Heart right ventricle (tissue), 16 donors: ENCODE results near the gene AATF. TPM values are rescaled to one million over a fixed set of nuclear protein-coding genes. Genes with fewer than 3 reads are reported as not detected.

Source experiments
- ATAC-seq, 8 donors: fragments of 200-7000 bp; cut with Tn5 transposase; one replicate each; pipeline ENCODE4 v1.9.1; 2020; ENCODE audit warnings: mild to moderate bottlenecking in 8 of 8, moderate library complexity in 8 of 8, moderate number of reproducible peaks in 1 of 8
- DNase-seq, 2 donors: peaks; one replicate each; pipeline ENCODE4 v3.0.0-alpha.2; 2020
- H3K27ac ChIP-seq, 10 donors: fragments of 200-600 bp; sonication (generic) in 2 of 10; one replicate each; pipeline versions ENCODE4 v1.5.0 to v1.8.0; 2020 to 2022; ENCODE audit warnings: mild to moderate bottlenecking in 3 of 10
- H3K27me3 ChIP-seq, 7 donors: fragments of 200-600 bp; one replicate each; pipeline ENCODE4 v1.8.0; 2021 to 2022; ENCODE audit warnings: mild to moderate bottlenecking in 2 of 7
- H3K36me3 ChIP-seq, 9 donors: fragments of 200-600 bp; sonication (generic) in 1 of 9; one replicate each; pipeline versions ENCODE4 v1.5.0 to v1.8.0; 2020 to 2022; ENCODE audit warnings: mild to moderate bottlenecking in 2 of 9
- H3K4me1 ChIP-seq, 9 donors: fragments of 200-600 bp; sonication (generic) in 1 of 9; one replicate each; pipeline versions ENCODE4 v1.5.0 to v1.8.0; 2020 to 2022; ENCODE audit warnings: mild to moderate bottlenecking in 4 of 9
- H3K4me3 ChIP-seq, 10 donors: fragments of 200-600 bp; sonication (generic) in 2 of 10; one replicate each; pipeline versions ENCODE4 v1.5.0 to v1.8.0; 2020 to 2022; ENCODE audit warnings: mild to moderate bottlenecking in 7 of 10, moderate library complexity in 2 of 10
- H3K9me3 ChIP-seq, 11 donors: fragments of 200-600 bp in 10 of 11; sonication (generic) in 2 of 11; one replicate each; pipeline versions ENCODE4 v1.5.0 to v1.8.0; 2013 to 2022; ENCODE audit warnings: mild to moderate bottlenecking in 2 of 11, control low read depth in 1 of 11, moderate library complexity in 1 of 11
- WGBS, 2 donors: extraction: QIAGEN DNeasy Blood & Tissue Kit; methylation state at CpG; one replicate each; pipeline ENCODE4 v1.1.7; 2013; ENCODE audit warnings: inconsistent platforms in 1 of 2; 5-methylcytosine and 5-hydroxymethylcytosine counted together
- intact Hi-C, 10 donors: fragments of 100-400 bp; cut with DNase I; formaldehyde crosslinking; loops; one replicate each; pipeline versions ENCODE4 v1.11.1 to v1.14.2; 2022
- polyA plus RNA-seq, 2 donors: library from polyadenylated mRNA; stranded (reverse); fragments of 200-250 nt; gene quantifications; one replicate each; pipeline ENCODE4 v1.2.3, GENCODE V29; 2013
- total RNA-seq, 10 donors: library from RNA; stranded (reverse); fragmentation: NEBNext Ultra II Directional in 3 of 10; extraction: Animal tissue kit (Norgen Biotek cat#: 25700) in 3 of 10; gene quantifications; one replicate each; pipeline versions ENCODE4 v1.2.1 to v1.2.4, GENCODE V29; 2021 to 2023
- TF ChIP-seq, protein P1 (sequence below), 9 donors: fragments of 200-600 bp; sonication (generic) in 2 of 9; IDR thresholded peaks; one replicate each; pipeline versions ENCODE4 v1.5.0 to v1.8.0; 2021 to 2022; ENCODE audit warnings: antibody characterized with exemption in 9 of 9, mild to moderate bottlenecking in 5 of 9, moderate library complexity in 1 of 9
- donor health status: Arrhythmogenic right ventricular cardiomyopathy.
- donor health status: ischemic (EF 13 %, LVEDD 7.1; RV severe dilation, severe dysfunction).
- donor health status: healthy with polysubstance abuse.
- donor health status: DM: no; HTN: yes; CAD: no.
- donor health status: DM: no; HTN: no; CAD: no.
- donor health status: ischemic (EF 25% LVEDD 6.9; RV normal size, moderate dysfunction).
- donor health status: ischemic (EF 25% LVEDD 5.7; RV mildly dilated, moderate dysfunction).
- donor health status: healthy.
- donor health status: DM: yes; HTN: yes; CAD: no.
- donor health status: Ischemic cardiomyopathy.
- donor health status: ischemic (EF 35%, LVEDD 5.7; RV mildly dilated, moderate dysfunction).
- donor health status: nonischemic (EF 11% LVEDD 7.7; RV severe dilation, severe dysfunction).
- donor health status: DM: yes; HTN: yes; CAD: no.
- donor health status: PGD.
- donor health status: ischemic (EF 29% LVEDD 5.4; RV normal size, mild dysfunction).
- donor health status: nonischemic (EF 23%, LVEDD 6.1; RV moderate dilation, normal function).

Gene AATF
- total and polyA plus RNA-seq, 12 donors, result 19.9 to 35.5 (median 26.0) TPM

DNA sequence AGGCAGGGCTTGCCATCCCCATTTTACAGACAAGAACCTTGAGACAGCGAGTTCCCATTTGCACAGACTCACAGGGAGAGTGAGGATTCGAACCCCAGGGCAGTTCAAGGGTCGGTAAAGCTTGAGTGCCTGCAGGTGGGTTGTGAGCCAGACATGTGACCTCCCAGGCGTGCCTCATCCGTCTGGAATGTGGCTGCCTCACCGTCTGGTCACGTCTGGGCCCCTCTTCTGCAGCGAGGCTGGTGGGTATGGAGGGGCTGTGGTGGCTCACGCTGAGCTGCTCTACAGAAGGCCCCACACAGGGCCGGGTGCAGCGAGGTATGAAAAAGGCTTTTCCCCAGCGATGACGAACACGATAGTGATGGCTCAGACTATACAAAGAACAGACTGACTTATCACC is 47.2 kb upstream of the AATF start:
- H3K4me1 ChIP-seq, result no peaks in the 10 kb centered on the region
- intact Hi-C loops, result no loop called here
- peaks cover 0 to 50% (median 33%) of the 10 kb centered on the region in 7 donors for H3K27me3 ChIP-seq
- H3K36me3 ChIP-seq, result no peaks in the 10 kb centered on the region
- no peak overlapping the region for H3K27ac ChIP-seq
- H3K4me3 ChIP-seq, result no peak overlapping the region
- WGBS, 2 donors, result 39 to 43% methylated on average over 14 of the region's 14 CpGs
- TF ChIP-seq, protein P1, sequence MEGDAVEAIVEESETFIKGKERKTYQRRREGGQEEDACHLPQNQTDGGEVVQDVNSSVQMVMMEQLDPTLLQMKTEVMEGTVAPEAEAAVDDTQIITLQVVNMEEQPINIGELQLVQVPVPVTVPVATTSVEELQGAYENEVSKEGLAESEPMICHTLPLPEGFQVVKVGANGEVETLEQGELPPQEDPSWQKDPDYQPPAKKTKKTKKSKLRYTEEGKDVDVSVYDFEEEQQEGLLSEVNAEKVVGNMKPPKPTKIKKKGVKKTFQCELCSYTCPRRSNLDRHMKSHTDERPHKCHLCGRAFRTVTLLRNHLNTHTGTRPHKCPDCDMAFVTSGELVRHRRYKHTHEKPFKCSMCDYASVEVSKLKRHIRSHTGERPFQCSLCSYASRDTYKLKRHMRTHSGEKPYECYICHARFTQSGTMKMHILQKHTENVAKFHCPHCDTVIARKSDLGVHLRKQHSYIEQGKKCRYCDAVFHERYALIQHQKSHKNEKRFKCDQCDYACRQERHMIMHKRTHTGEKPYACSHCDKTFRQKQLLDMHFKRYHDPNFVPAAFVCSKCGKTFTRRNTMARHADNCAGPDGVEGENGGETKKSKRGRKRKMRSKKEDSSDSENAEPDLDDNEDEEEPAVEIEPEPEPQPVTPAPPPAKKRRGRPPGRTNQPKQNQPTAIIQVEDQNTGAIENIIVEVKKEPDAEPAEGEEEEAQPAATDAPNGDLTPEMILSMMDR (IDR thresholded peaks at IDR 0.05), result no peak
- no peak for DNase-seq
- no peak for ATAC-seq
- no peaks in the 10 kb centered on the region for H3K9me3 ChIP-seq

DNA sequence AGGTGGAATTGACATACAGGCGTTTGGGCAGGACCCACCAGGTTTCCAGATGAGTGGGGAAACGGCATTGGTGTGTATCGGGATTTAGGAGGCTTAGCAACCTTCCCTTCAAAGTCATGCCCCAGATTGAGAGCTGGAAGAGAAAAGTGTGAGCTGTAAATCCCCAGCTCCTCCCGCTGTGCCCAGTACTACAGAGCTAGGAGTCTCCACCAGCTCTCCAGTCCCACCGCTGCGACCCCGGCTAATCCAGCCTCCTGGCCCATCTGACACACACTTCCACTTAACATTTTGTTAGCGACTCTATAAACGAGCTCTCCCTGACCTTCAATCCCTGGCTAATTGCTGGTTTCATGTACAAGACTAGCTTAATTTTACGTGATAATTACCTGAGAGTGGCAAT is 41.3 kb upstream of the AATF start:
- intact Hi-C loops, result no loop called here
- 67 to 71% methylated on average over 10 of the region's 10 CpGs for WGBS, 2 donors
- Histone ChIP-seq H3K4me3 (no peak overlapping the region), H3K9me3 (no peaks in the 10 kb centered on the region), H3K27me3 (peaks cover under 1 to 72% (median 50%) of the 10 kb centered on the region in 7 donors), H3K4me1 (no peaks in the 10 kb centered on the region), H3K27ac (no peak overlapping the region), H3K36me3 (no peaks in the 10 kb centered on the region)
- DNase-seq (no peak), ATAC-seq (no peak)
- TF ChIP-seq, protein P1 (IDR thresholded peaks at IDR 0.05), result no peak

DNA sequence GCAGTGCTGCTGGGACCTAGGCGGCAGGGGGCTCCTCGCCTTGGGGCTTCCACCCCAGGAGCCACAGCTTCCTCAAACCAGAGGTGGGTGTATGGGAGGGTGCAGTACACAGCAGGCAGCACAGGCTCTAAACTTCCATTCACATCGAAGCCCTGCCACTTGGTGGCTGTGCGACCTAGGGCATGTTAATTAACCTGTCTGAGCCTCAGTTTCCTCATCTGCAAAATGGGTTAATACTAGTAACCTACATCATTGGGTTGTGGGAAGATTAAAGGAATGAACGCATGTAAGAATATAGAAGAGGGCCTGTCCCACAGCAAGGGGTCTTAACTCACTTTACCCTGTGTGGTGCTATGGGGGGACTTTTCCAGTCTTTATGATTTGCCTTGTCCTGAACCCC is 38.2 kb upstream of the AATF start:
- intact Hi-C loops, result no loop called here
- no peaks in the 10 kb centered on the region for H3K4me1 ChIP-seq
- WGBS, 2 donors, result 79 to 83% methylated on average over 5 of the region's 5 CpGs
- DNase-seq (no peak), ATAC-seq (no peak)
- H3K27me3 ChIP-seq, result peaks cover 4 to 82% (median 60%) of the 10 kb centered on the region in 7 donors
- no peak overlapping the region for H3K27ac ChIP-seq
- no peaks in the 10 kb centered on the region for H3K9me3 ChIP-seq
- TF ChIP-seq, protein P1 (IDR thresholded peaks at IDR 0.05), result no peak
- no peak overlapping the region for H3K4me3 ChIP-seq
- H3K36me3 ChIP-seq, result no peaks in the 10 kb centered on the region

DNA sequence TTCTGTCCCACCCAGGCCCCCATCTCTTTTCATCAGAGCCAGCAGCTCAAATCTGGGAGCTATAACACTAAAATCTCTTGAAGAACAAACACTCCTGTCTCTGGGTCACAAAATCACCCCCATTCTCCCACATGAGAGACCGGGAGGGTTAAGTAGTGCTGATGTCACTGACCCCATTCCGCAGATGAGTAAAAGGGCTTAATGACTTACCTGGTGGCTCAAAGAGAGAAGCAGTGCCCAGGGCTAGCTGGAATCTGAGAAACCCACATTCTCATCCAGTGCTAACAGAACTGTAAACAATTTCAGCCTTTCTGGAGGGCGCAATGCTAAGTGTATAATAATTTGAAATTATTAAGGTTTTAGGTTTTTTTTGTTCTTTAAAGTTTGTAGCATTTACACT is 37.8 kb upstream of the AATF start:
- TF ChIP-seq, protein P1 (IDR thresholded peaks at IDR 0.05), result no peak
- Histone ChIP-seq H3K9me3 (no peaks in the 10 kb centered on the region), H3K27me3 (peaks cover 4 to 79% (median 60%) of the 10 kb centered on the region in 7 donors), H3K36me3 (no peaks in the 10 kb centered on the region), H3K4me3 (no peak overlapping the region), H3K4me1 (no peaks in the 10 kb centered on the region), H3K27ac (no peak overlapping the region)
- WGBS, 2 donors, result 72 to 78% methylated on average over 3 of the region's 3 CpGs
- ATAC-seq, result no peak
- DNase-seq, result no peak
- intact Hi-C loops, result no loop called here
